Activated naive CD8-positive, alpha-beta T cell treated with anti-CD3 and anti-CD28 coated beads, Interleukin-2, amount 50 U/mL, for 24 hours (primary cell): Measurements from ENCODE around the gene APOL3.
"Not testable (repeated sequence)": the region's sequence is repeated elsewhere in the genome, so short reads cannot be mapped to it uniquely, and the experiment has no call there.

Experiments used
- ATAC-seq: fragments of 150-1000 bp; cut with Tn5 transposase; one replicate; pipeline ENCODE4 v1.10.0; 2021
- DNase-seq: peaks from one replicate; pipeline ENCODE4 v3.0.0; 2021
- H3K27ac Mint-ChIP-seq: one replicate; pipeline ENCODE4 v1.8.0; 2021; ENCODE audit warnings: mild to moderate bottlenecking, mixed read lengths
- H3K27me3 Mint-ChIP-seq: one replicate; pipeline ENCODE4 v1.8.0; 2021; ENCODE audit warnings: mixed read lengths
- H3K36me3 Mint-ChIP-seq: one replicate; pipeline ENCODE4 v1.8.0; 2021; ENCODE audit warnings: low read depth, mixed read lengths
- H3K4me1 Mint-ChIP-seq: one replicate; pipeline ENCODE4 v1.8.0; 2021; ENCODE audit warnings: mixed read lengths
- H3K4me3 Mint-ChIP-seq: one replicate; pipeline ENCODE4 v1.8.0; 2021; ENCODE audit warnings: mild to moderate bottlenecking, moderate library complexity, mixed read lengths
- H3K9me3 Mint-ChIP-seq: one replicate; pipeline ENCODE4 v1.8.0; 2021; ENCODE audit warnings: mixed read lengths

Gene APOL3

GRCh38 chr22:36123673-36124630, 36.6 kb downstream of the APOL3 start:
- no peaks in the 10 kb centered on the region for H3K9me3 Mint-ChIP-seq
- peaks cover 5% of the 10 kb centered on the region for H3K27me3 Mint-ChIP-seq
- peaks cover 7% of the 10 kb centered on the region for H3K4me1 Mint-ChIP-seq
- H3K4me3 Mint-ChIP-seq = peak overlapping the region; percentile 76
- ATAC-seq (peak; percentile 98), DNase-seq (peak; percentile 93)
- H3K36me3 Mint-ChIP-seq = no peaks in the 10 kb centered on the region
- peak overlapping the region; percentile 85 for H3K27ac Mint-ChIP-seq

- not testable (repeated sequence) for H3K9me3 Mint-ChIP-seq, ATAC-seq, H3K4me3 Mint-ChIP-seq, H3K36me3 Mint-ChIP-seq, H3K27ac Mint-ChIP-seq, H3K4me1 Mint-ChIP-seq, DNase-seq, H3K27me3 Mint-ChIP-seq
These were observed 39.8 kb downstream of the APOL3 start for GRCh38 chr22:36120621-36121351.

GRCh38 chr22:36117053-36117554, 43.5 kb downstream of the APOL3 start:
- Mint-ChIP-seq H3K27ac (no peak overlapping the region), H3K27me3 (no peaks in the 10 kb centered on the region), H3K36me3 (no peaks in the 10 kb centered on the region), H3K4me1 (no peaks in the 10 kb centered on the region), H3K4me3 (no peak overlapping the region), H3K9me3 (no peaks in the 10 kb centered on the region)
- ATAC-seq = no peak
- no peak for DNase-seq

GRCh38 chr22:36116127-36116526, 44.4 kb downstream of the APOL3 start:
- Mint-ChIP-seq H3K27ac (no peak overlapping the region), H3K27me3 (no peaks in the 10 kb centered on the region), H3K4me3 (no peak overlapping the region), H3K9me3 (no peaks in the 10 kb centered on the region), H3K36me3 (no peaks in the 10 kb centered on the region), H3K4me1 (no peaks in the 10 kb centered on the region)
- DNase-seq (no peak), ATAC-seq (no peak)

- H3K27me3 Mint-ChIP-seq = peaks cover 2% of the 10 kb centered on the region
- no peaks in the 10 kb centered on the region for H3K4me1 Mint-ChIP-seq
- no peak overlapping the region for H3K27ac Mint-ChIP-seq
- ATAC-seq (no peak), DNase-seq (no peak)
- H3K36me3 Mint-ChIP-seq = no peaks in the 10 kb centered on the region
- H3K4me3 Mint-ChIP-seq = no peak overlapping the region
- no peaks in the 10 kb centered on the region for H3K9me3 Mint-ChIP-seq
These were observed 47.4 kb downstream of the APOL3 start for GRCh38 chr22:36113121-36113520.

GRCh38 chr22:36111316-36111715, 49.2 kb downstream of the APOL3 start:
- no peak for DNase-seq
- Mint-ChIP-seq H3K9me3 (no peaks in the 10 kb centered on the region), H3K27ac (no peak overlapping the region), H3K4me1 (no peaks in the 10 kb centered on the region), H3K4me3 (no peak overlapping the region), H3K36me3 (no peaks in the 10 kb centered on the region), H3K27me3 (peaks cover 5% of the 10 kb centered on the region)
- no peak for ATAC-seq

- DNase-seq = no peak
- H3K27ac Mint-ChIP-seq = no peak overlapping the region
- no peak for ATAC-seq
- peaks cover 5% of the 10 kb centered on the region for H3K27me3 Mint-ChIP-seq
- H3K4me3 Mint-ChIP-seq = no peak overlapping the region
- H3K9me3 Mint-ChIP-seq = no peaks in the 10 kb centered on the region
- H3K36me3 Mint-ChIP-seq = no peaks in the 10 kb centered on the region
- H3K4me1 Mint-ChIP-seq = no peaks in the 10 kb centered on the region
These were observed 50.2 kb downstream of the APOL3 start for GRCh38 chr22:36110306-36110881.

GRCh38 chr22:36107436-36107835, 53.1 kb downstream of the APOL3 start:
- Mint-ChIP-seq H3K36me3 (no peaks in the 10 kb centered on the region), H3K27ac (no peak overlapping the region), H3K27me3 (peaks cover 5% of the 10 kb centered on the region), H3K9me3 (no peaks in the 10 kb centered on the region), H3K4me3 (no peak overlapping the region), H3K4me1 (no peaks in the 10 kb centered on the region)
- ATAC-seq (no peak), DNase-seq (no peak)

GRCh38 chr22:36106910-36107309, 53.6 kb downstream of the APOL3 start:
- ATAC-seq = no peak
- Mint-ChIP-seq H3K36me3 (no peaks in the 10 kb centered on the region), H3K4me3 (no peak overlapping the region), H3K27ac (no peak overlapping the region), H3K27me3 (peaks cover 5% of the 10 kb centered on the region), H3K4me1 (no peaks in the 10 kb centered on the region), H3K9me3 (no peaks in the 10 kb centered on the region)
- no peak for DNase-seq

GRCh38 chr22:36104988-36105387, 55.6 kb downstream of the APOL3 start:
- H3K9me3 Mint-ChIP-seq = no peaks in the 10 kb centered on the region
- H3K27me3 Mint-ChIP-seq = peaks cover 6% of the 10 kb centered on the region
- ATAC-seq (no peak), DNase-seq (no peak)
- no peaks in the 10 kb centered on the region for H3K36me3 Mint-ChIP-seq
- no peak overlapping the region for H3K4me3 Mint-ChIP-seq
- no peaks in the 10 kb centered on the region for H3K4me1 Mint-ChIP-seq
- no peak overlapping the region for H3K27ac Mint-ChIP-seq

- Mint-ChIP-seq H3K9me3 (no peaks in the 10 kb centered on the region), H3K4me1 (no peaks in the 10 kb centered on the region), H3K27ac (no peak overlapping the region), H3K4me3 (no peak overlapping the region), H3K36me3 (no peaks in the 10 kb centered on the region), H3K27me3 (peaks cover 6% of the 10 kb centered on the region)
- no peak for DNase-seq
- no peak for ATAC-seq
These were observed 56.1 kb downstream of the APOL3 start for GRCh38 chr22:36104435-36104834.

- Mint-ChIP-seq H3K27me3 (peaks cover 6% of the 10 kb centered on the region), H3K4me1 (no peaks in the 10 kb centered on the region), H3K4me3 (no peak overlapping the region), H3K36me3 (no peaks in the 10 kb centered on the region), H3K9me3 (no peaks in the 10 kb centered on the region), H3K27ac (no peak overlapping the region)
- no peak for DNase-seq
- no peak for ATAC-seq
These were observed 56.7 kb downstream of the APOL3 start for GRCh38 chr22:36103891-36104290.

GRCh38 chr22:36102995-36103394, 57.6 kb downstream of the APOL3 start:
- Mint-ChIP-seq H3K27ac (no peak overlapping the region), H3K36me3 (no peaks in the 10 kb centered on the region), H3K9me3 (no peaks in the 10 kb centered on the region), H3K4me1 (no peaks in the 10 kb centered on the region), H3K4me3 (no peak overlapping the region), H3K27me3 (peaks cover 6% of the 10 kb centered on the region)
- DNase-seq (no peak), ATAC-seq (no peak)

- Mint-ChIP-seq H3K4me1 (no peaks in the 10 kb centered on the region), H3K4me3 (no peak overlapping the region), H3K27me3 (peaks cover 2% of the 10 kb centered on the region), H3K27ac (no peak overlapping the region), H3K9me3 (no peaks in the 10 kb centered on the region), H3K36me3 (no peaks in the 10 kb centered on the region)
- DNase-seq (no peak), ATAC-seq (no peak)
These were observed 58.8 kb downstream of the APOL3 start for GRCh38 chr22:36101756-36102155.

- not testable (repeated sequence) for H3K27me3 Mint-ChIP-seq, ATAC-seq, H3K27ac Mint-ChIP-seq, DNase-seq, H3K4me3 Mint-ChIP-seq, H3K36me3 Mint-ChIP-seq, H3K4me1 Mint-ChIP-seq, H3K9me3 Mint-ChIP-seq
These were observed 59.6 kb downstream of the APOL3 start for GRCh38 chr22:36100908-36101307.
